Endometrial microvascular endothelial cells (primary cell): ENCODE measurements around the gene FRMPD1. TPM values are rescaled to one million over a fixed set of nuclear protein-coding genes. Genes with fewer than 3 reads are reported as not detected.

ENCODE experiments used
- in situ Hi-C: cut with HindIII; loops from 2 replicates; pipeline ENCODE4 v1.10.0; 2017; ENCODE audit warnings: low sequenced_read_pairs, low pct_unique_long_range_greater_than_20kb; ENCODE audit errors: inconsistent ontology term
- total RNA-seq: library from RNA; depleted of rRNA; stranded (reverse); fragments of >200 nt; gene quantifications from one replicate; pipeline ENCODE4 v1.2.3, GENCODE V29; 2015; ENCODE audit errors: inconsistent ontology term

Gene FRMPD1
- total RNA-seq, 1 donor from 2014 or later: not detected

DNA sequence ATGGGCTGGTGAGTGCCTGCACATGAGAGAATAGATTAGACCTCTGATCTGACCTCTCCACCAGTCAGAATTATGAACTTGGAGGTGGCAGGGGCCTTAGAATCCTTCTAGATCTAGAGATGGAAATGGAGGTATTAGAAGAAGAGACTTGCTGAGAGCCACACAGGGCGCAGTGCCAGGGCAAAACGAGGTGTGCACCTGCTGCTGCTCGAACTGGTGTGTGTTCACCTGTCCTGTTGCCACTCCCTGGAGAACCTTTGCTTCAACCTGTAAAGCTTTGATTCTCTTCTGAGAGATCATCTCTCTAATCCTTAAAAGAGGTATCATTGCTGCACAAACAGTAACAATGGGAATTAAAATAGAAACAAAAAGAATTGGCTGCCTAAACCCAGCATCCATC is 24.9 kb downstream of the FRMPD1 start:
- in situ Hi-C loops: no loop called here

- in situ Hi-C loops: no loop called here
Measured at GRCh38 chr9:37676411-37676830, 25.7 kb downstream of the FRMPD1 start.

DNA sequence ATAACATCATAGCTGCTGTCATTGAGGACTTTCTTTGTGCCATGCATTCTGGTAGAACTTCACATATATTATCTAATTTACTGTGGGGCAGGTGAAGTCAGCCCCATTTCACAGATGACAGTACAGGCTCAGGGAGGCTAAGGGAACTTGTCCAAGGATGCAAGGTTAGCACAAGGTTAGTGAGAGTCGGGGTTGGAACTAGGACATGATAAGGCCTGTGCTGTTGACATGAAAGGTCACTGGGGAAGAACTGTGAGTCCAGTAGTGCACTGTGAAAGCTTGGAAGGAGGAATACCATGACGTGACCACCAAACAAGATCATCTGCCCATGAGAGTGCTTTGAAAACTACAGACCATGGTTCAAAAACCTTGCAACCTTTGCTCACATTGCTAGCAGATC is 26.7 kb downstream of the FRMPD1 start:
- in situ Hi-C loops: no loop called here

GRCh38 chr9:37678789-37679273 is 28.1 kb downstream of the FRMPD1 start:
- in situ Hi-C loops: no loop called here

GRCh38 chr9:37679649-37680402 is 29.1 kb downstream of the FRMPD1 start:
- in situ Hi-C loops: no loop called here

- in situ Hi-C loops: no loop called here
Measured at GRCh38 chr9:37682951-37683350, 32.2 kb downstream of the FRMPD1 start.

DNA sequence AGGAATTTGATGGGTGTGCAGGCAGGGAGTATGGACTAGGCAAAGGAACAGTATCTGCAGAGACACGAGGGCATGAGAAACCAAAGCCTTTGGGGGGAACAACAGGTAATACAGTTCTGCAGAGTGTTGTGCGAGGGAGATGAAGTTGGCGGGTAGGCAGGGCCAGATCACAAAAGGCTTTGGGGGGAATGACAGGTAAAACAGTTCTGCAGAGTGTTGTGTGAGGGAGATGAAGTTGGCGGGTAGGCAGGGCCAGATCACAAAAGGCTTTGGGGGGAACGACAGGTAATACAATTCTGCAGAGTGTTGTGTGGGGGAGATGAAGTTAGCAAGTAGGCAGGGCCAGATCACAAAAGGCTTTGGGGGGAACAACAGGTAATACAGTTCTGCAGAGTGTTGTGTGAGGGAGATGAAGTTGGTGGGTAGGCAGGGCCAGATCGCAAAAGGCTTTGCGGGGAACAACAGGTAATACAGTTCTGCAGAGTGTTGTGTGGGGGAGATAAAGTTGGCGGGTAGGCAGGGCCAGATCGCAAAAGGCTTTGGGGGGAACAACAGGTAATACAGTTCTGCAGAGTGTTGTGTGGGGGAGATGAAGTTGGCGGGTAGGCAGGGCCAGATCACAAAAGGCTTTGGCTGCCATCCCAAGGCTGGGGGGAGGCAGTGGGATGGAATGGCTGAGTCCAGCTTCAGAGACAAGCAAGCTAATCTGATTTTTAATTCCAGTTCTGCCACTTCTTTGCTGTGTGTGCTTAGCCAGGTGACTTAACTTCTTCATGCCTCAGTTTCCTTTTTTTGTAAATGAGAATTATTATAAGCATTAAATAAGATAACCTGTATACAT is 33.0 kb downstream of the FRMPD1 start:
- in situ Hi-C loops: no loop called here

- in situ Hi-C loops: no loop called here
Measured at GRCh38 chr9:37692622-37693221, 42.0 kb downstream of the FRMPD1 start.

- in situ Hi-C loops: no loop called here
Measured at GRCh38 chr9:37693260-37693659, 42.5 kb downstream of the FRMPD1 start.

GRCh38 chr9:37694355-37694754 is 43.6 kb downstream of the FRMPD1 start:
- in situ Hi-C loops: no loop called here

GRCh38 chr9:37696528-37696927 is 45.8 kb downstream of the FRMPD1 start:
- in situ Hi-C loops: no loop called here

DNA sequence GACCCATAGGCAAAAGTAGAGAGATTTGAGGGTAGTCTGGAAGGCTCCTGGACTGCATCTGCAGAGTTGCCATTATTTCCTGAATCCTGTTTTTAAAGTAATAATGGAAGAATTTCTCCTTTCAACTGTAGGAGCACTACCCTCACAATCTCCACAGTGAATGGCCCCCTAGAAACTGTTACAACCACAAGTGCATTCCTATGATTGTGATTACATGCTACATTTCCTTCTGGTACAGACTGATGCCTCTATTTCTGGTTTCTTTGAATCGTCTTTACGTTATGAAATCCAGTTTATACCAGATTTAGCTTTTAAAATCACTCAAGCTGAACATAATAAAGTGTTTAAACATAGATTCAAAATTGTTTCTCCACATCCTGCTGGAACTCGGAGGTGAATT is 49.4 kb downstream of the FRMPD1 start:
- in situ Hi-C loops: no loop called here

GRCh38 chr9:37700900-37701299 is 50.1 kb downstream of the FRMPD1 start:
- in situ Hi-C loops: no loop called here

GRCh38 chr9:37705787-37706186 is 55.0 kb downstream of the FRMPD1 start:
- in situ Hi-C loops: no loop called here

GRCh38 chr9:37706290-37706689 is 55.5 kb downstream of the FRMPD1 start:
- in situ Hi-C loops: no loop called here

DNA sequence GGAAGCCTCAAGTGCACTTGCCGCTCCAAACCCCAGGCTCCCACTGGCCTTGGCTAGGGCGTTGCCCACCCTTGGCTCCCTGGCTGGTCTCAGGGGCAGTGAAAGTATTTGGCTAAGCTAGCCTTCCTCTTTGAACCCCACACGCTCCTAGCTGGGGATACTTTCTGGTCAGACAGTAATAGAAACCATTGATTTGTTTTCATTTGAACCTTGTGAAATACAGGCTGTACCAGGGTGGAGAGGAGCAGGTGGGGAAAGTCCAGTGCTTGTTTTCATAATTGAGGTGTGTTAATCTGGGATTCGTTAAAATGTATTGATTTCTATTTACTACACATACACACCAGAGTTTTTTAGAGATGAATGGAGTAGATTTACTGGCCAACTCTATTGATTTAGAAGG is 57.0 kb downstream of the FRMPD1 start:
- in situ Hi-C loops: no loop called here

DNA sequence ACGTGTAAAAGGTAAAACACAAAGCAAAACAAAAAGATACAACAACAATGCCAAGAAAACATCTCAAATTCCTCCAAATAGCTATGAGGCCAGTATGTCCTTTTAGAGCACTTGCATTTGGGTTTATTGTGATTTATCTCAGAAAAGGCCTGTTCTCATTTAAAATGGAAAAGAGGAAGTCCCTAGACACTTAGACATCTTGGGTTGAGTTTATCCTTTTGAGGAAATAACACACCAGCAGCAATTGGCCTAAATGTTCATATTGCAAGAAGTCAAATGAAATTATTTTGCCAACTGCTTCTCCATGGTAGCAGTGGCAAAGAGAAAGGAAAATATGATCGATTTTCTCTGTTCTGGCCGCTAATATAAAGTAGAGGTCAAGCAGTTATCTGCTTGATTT is 59.3 kb downstream of the FRMPD1 start:
- in situ Hi-C loops: no loop called here

DNA sequence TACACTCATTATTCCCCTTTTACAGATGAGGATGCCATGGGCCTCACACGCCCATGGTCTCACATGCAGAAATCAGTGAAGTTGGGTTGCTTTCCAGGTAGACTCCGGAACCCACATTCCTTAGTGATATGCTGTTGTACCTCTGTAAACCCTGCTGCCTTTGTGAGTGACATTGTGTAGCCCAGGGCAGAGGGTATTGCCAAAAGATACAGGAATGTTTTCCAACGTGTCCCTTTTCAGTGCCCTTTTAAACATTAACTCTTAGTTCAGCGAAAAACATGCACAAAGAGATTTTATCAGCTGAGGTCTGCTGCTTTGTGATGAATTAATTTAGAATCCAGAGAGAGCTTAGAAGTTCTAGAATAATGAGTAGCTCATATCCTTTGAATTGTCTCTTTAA is 64.5 kb downstream of the FRMPD1 start:
- in situ Hi-C loops: no loop called here

DNA sequence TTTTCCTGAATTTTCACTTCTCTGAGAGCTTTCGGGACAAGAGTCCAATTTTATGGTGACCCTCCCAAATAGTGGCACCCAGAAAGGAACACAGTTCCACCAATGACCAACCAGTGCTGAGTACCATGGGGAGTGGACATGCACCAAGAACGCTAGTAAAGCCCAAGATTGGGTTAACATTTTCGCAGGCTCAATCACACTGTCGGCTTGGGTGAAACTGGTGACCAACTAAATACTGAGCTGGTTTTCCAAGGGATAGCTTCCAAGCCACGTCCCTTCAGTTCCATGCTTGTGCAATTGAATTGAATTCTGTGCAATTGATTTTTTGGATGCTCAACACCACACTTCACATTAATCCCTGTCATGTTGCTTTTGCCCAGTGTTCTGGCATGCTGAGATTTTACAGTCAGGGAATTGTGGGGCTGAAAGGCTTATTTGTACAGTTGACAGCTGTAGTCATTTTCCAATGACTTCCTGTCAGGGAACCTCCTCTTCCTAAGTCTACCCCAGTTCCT is 65.3 kb downstream of the FRMPD1 start:
- in situ Hi-C loops: no loop called here
